ENCODE results near the gene ZDHHC16. TPM values are rescaled to one million over a fixed set of nuclear protein-coding genes. Genes with fewer than 3 reads are reported as not detected.

The ZDHHC16 gene
- total RNA-seq, 1 donor from 2014 or later = 31.9 TPM

GRCh38 chr10:97483506-97483905, 37.5 kb downstream of the ZDHHC16 start:
- DNase-seq (ENCODE audit: low read depth) (peak; percentile 33), FAIRE-seq (no peak)
- Histone ChIP-seq H3K4me3 (ENCODE audit: low read depth, low read length) (no peak overlapping the region), H3K36me3 (ENCODE audit: control insufficient read depth, insufficient read depth, low read length) (peaks cover 7% of the 10 kb centered on the region), H3K27me3 (ENCODE audit: control insufficient read depth, insufficient read depth, low read length) (no peaks in the 10 kb centered on the region)
- no peak for TF ChIP-seq CTCF (IDR thresholded peaks at IDR 0.05; ENCODE audit: insufficient read depth, low read length, severe bottlenecking)

DNA sequence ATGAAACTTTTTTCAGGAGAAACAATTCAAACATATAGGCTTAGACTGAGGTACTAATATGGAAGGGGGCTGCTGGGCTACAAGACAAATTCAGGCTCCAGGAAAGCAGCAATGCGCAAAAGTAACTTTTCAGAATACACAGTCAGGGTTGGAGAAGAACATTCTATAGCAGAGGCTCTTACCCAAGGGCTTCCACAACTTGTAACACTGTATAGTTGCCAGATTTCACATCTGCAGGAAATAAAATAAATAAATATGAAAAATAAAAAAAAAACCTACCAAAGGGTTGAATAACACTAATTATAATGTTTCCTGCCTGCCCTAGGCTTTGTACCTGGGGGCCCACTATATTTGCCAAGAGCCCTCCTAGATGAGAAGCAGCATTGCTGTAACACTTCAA, 37.9 kb downstream of the ZDHHC16 start:
- DNase-seq (ENCODE audit: low read depth) (no peak), FAIRE-seq (no peak)
- Histone ChIP-seq H3K36me3 (ENCODE audit: control insufficient read depth, insufficient read depth, low read length) (peaks cover 7% of the 10 kb centered on the region), H3K4me3 (ENCODE audit: low read depth, low read length) (no peak overlapping the region), H3K27me3 (ENCODE audit: control insufficient read depth, insufficient read depth, low read length) (no peaks in the 10 kb centered on the region)
- no peak for TF ChIP-seq CTCF (IDR thresholded peaks at IDR 0.05; ENCODE audit: insufficient read depth, low read length, severe bottlenecking)

DNA sequence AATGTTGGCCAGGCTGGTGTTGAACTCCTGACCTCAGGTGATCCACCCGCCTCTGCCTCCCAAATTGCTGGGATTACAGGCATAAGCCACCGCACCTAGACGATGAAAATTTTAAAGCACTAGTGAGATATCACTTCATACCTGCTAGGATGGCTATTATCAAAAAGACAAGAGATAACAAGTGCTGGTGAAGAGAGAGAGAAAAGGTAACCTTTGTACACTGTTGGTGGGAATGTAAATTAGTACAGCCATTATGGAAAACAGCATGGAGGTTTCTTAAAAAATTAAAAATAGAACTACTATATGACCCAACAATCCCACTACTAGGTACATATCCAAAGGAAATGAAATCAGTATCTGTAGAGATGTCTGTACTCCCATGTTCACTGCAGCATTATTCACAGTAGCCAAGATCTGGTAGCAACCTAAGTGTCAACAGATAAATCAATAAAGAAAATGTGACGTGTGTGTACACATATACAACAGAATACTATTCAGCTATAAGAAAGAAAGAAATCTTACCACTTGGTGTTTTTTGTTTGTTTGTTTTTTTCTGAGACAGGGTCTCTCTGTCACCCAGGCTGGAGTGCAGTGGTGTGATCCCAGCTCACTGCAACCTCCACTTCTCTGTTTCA, 39.8 kb downstream of the ZDHHC16 start:
- Histone ChIP-seq H3K27me3 (ENCODE audit: control insufficient read depth, insufficient read depth, low read length) (no peaks in the 10 kb centered on the region), H3K36me3 (ENCODE audit: control insufficient read depth, insufficient read depth, low read length) (peaks cover 6% of the 10 kb centered on the region), H3K4me3 (ENCODE audit: low read depth, low read length) (no peak overlapping the region)
- no peak for TF ChIP-seq CTCF (IDR thresholded peaks at IDR 0.05; ENCODE audit: insufficient read depth, low read length, severe bottlenecking)
- FAIRE-seq = no peak
- no peak for DNase-seq (ENCODE audit: low read depth)

DNA sequence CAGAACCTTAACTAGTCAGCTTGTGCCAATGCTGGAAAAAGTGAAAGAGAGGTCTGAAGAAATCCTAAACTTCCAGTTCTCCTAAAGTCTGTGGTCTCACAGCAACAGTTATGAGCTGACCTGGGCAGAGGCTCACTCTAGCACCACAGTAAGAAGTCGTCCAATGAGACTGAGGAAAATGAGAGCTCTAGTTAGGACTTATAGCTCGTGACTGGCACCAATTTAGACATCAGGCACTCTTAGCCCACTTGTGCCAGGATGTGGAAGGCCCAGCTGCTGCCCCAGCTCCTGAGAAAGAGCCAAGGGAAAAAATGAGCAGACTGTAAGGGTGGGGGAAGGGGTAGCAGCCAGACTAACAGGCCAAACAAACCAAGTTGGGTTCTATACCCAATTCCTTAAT, 44.6 kb downstream of the ZDHHC16 start:
- Histone ChIP-seq H3K4me3 (ENCODE audit: low read depth, low read length) (no peak overlapping the region), H3K36me3 (ENCODE audit: control insufficient read depth, insufficient read depth, low read length) (peaks cover 1% of the 10 kb centered on the region), H3K27me3 (ENCODE audit: control insufficient read depth, insufficient read depth, low read length) (no peaks in the 10 kb centered on the region)
- FAIRE-seq (peak; percentile 52), DNase-seq (ENCODE audit: low read depth) (no peak)
- TF ChIP-seq CTCF (IDR thresholded peaks at IDR 0.05; ENCODE audit: insufficient read depth, low read length, severe bottlenecking) = no peak

DNA sequence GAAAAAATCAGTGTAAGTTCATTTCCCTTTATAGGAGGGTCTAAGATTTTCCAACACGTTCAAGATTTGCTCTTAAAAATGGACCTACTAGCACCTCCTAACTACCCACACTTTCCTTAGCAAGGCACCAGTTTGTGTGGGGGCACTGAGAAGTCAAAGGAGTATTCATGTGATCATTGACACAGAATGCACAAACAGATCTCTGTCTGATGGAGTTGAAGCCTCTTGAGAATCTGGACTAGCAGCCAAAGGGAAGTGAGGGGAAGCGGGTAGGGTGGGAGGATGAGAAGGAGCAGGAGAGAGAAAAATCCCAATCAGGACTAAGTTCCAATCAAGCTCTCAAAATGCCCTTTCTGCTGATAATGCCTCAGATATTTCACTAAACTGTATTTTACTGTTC, 48.2 kb downstream of the ZDHHC16 start:
- FAIRE-seq (no peak), DNase-seq (ENCODE audit: low read depth) (no peak)
- H3K4me3 ChIP-seq (ENCODE audit: low read depth, low read length) = no peak overlapping the region
- H3K36me3 ChIP-seq (ENCODE audit: control insufficient read depth, insufficient read depth, low read length) = peaks cover 3% of the 10 kb centered on the region
- H3K27me3 ChIP-seq (ENCODE audit: control insufficient read depth, insufficient read depth, low read length) = no peaks in the 10 kb centered on the region
- no peak for TF ChIP-seq CTCF (IDR thresholded peaks at IDR 0.05; ENCODE audit: insufficient read depth, low read length, severe bottlenecking)

All from bronchial epithelial cell (primary cell).